ENCODE results near the gene EMX2. TPM values are rescaled to one million over a fixed set of nuclear protein-coding genes. Genes with fewer than 3 reads are reported as not detected.

Gene EMX2
- total RNA-seq, 3 donors from 2014 or later (not counting 1 experiment from before 2014, with no cell fraction given): not detected

DNA sequence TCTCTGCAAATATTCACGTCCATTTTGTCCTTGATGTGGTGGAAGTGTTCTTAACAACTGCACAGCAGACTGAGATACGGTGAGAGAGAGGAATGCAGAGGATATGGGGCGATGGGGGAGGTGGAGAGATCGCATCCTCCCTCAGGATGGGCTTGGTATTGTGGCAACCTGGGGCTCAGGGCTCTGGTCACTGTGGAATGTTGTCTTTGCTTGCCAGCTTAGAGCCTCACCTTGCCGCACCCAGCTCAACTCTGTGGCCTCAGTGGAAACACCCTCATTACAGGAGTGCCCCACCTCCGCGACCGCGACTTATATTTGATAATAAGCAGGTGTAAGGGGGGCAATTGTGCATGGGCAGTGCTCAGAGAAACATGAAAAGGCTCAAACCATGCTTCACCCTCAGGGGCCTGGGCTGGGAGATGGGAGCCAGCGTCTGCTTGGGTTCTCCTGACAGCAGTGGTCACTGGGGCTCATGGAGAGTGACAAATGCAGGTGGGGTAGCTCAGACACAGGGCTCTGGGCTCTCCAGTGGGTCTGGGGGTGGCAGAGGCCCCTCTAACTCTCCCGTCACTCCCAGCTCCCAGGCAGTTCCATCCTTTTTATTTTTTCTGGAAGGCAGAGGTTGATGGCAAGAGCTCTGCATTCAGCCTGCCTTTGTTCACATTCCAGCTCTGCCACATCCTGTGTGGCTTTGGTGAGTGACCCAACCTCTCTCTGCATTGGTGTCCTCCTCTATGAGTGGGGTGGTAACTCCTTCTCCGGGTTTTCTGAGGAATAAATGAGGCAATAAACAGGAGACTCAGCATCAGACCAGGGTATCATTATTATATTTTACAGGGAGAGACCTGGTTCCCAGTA is 43.1 kb upstream of the EMX2 start:
- peaks cover 13 to 21% of the 10 kb centered on the region in 2 donors for H3K27me3 Mint-ChIP-seq (ENCODE audit: low read depth in 2 of 2)
- no peaks in the 10 kb centered on the region for H3K36me3 Mint-ChIP-seq
- WGBS (ENCODE audit: insufficient coverage): 80% methylated on average over 10 of the region's 12 CpGs
- no peaks in the 10 kb centered on the region for H3K9me3 ChIP-seq (ENCODE audit: control insufficient read depth, insufficient read depth, low read length)
- no peak for DNase-seq
- intact Hi-C loops (cut with micrococcal nuclease): no loop called here
- H3K36me3 ChIP-seq (ENCODE audit: control insufficient read depth, insufficient read depth, low read length): no peaks in the 10 kb centered on the region
- H3K27ac ChIP-seq (ENCODE audit: low read length): no peak overlapping the region
- no peaks in the 10 kb centered on the region for H3K9me3 Mint-ChIP-seq
- H3K4me3 Mint-ChIP-seq: no peak overlapping the region
- TF ChIP-seq, protein P1, sequence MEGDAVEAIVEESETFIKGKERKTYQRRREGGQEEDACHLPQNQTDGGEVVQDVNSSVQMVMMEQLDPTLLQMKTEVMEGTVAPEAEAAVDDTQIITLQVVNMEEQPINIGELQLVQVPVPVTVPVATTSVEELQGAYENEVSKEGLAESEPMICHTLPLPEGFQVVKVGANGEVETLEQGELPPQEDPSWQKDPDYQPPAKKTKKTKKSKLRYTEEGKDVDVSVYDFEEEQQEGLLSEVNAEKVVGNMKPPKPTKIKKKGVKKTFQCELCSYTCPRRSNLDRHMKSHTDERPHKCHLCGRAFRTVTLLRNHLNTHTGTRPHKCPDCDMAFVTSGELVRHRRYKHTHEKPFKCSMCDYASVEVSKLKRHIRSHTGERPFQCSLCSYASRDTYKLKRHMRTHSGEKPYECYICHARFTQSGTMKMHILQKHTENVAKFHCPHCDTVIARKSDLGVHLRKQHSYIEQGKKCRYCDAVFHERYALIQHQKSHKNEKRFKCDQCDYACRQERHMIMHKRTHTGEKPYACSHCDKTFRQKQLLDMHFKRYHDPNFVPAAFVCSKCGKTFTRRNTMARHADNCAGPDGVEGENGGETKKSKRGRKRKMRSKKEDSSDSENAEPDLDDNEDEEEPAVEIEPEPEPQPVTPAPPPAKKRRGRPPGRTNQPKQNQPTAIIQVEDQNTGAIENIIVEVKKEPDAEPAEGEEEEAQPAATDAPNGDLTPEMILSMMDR (IDR thresholded peaks at IDR 0.05): no peak
- H3K27me3 ChIP-seq (ENCODE audit: control insufficient read depth, insufficient read depth, low read length): no peaks in the 10 kb centered on the region
- H3K4me1 Mint-ChIP-seq: no peaks in the 10 kb centered on the region
- no peak overlapping the region for H3K4me3 ChIP-seq (ENCODE audit: low read length)
- H3K4me1 ChIP-seq (ENCODE audit: control insufficient read depth, insufficient read depth, low read length): no peaks in the 10 kb centered on the region
- H3K27ac Mint-ChIP-seq: no peak overlapping the region
- no peak for ATAC-seq

DNA sequence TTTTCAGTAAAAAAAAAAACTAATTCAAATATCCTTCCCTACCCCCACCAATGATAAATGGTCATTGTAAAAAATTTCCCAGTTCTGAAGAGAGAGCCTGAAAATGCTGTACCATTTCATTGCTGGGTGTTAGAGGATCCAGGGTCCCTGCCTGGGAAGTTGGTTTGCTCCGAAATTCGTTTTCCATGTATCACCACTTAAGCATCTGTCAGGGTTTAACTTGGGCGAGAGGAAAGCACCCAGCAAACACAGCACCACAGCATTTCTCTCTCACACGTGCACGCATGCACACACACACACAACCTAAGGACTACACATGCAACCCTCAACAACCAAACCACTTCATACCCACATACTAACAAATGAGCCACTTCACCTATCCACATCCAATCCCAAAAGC is 42.1 kb upstream of the EMX2 start:
- H3K4me3 ChIP-seq (ENCODE audit: low read length): no peak overlapping the region
- Mint-ChIP-seq H3K4me1 (no peaks in the 10 kb centered on the region), H3K9me3 (no peaks in the 10 kb centered on the region), H3K36me3 (no peaks in the 10 kb centered on the region), H3K27me3 (ENCODE audit: low read depth in 2 of 2) (peaks cover 11 to 13% of the 10 kb centered on the region in 2 donors), H3K27ac (no peak overlapping the region), H3K4me3 (no peak overlapping the region)
- intact Hi-C loops (cut with micrococcal nuclease): no loop called here
- ATAC-seq (no peak), DNase-seq (no peak)
- no peaks in the 10 kb centered on the region for H3K4me1 ChIP-seq (ENCODE audit: control insufficient read depth, insufficient read depth, low read length)
- H3K27me3 ChIP-seq (ENCODE audit: control insufficient read depth, insufficient read depth, low read length): no peaks in the 10 kb centered on the region
- no peaks in the 10 kb centered on the region for H3K9me3 ChIP-seq (ENCODE audit: control insufficient read depth, insufficient read depth, low read length)
- H3K27ac ChIP-seq (ENCODE audit: low read length): no peak overlapping the region
- TF ChIP-seq, protein P1 (IDR thresholded peaks at IDR 0.05): no peak
- 86% methylated on average over 5 of the region's 5 CpGs for WGBS (ENCODE audit: insufficient coverage)
- H3K36me3 ChIP-seq (ENCODE audit: control insufficient read depth, insufficient read depth, low read length): no peaks in the 10 kb centered on the region

DNA sequence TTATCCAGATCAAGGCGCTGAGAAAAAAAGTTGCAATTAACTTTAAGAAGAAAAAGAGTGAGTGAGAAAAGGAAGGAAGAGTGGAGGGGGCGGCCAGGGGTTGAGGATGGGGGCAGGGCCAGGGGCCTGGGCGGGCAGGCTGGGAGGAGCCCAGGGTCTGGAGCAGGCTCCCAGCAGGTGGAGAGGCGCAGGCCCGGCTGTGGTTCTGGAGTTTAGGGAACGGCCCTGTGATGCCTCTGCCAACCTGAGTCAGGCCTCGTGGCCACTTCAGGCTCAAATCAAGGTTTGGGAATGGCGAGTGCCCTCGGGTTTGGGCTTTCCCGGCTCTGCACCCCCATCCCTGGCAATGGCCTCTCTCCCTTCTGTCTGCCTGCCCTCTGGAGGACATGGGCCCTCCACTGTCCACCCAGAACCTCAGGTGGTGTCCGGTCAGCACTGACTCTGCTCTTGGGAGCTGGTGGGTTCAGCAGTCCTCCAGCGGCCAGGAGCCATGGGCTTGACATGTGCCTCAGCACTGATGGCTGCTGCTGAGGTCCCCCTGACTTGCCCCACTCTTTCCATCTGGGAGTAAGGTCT is 41.0 kb upstream of the EMX2 start:
- Histone ChIP-seq H3K4me1 (ENCODE audit: control insufficient read depth, insufficient read depth, low read length) (no peaks in the 10 kb centered on the region), H3K27ac (ENCODE audit: low read length) (no peak overlapping the region), H3K27me3 (ENCODE audit: control insufficient read depth, insufficient read depth, low read length) (no peaks in the 10 kb centered on the region), H3K4me3 (ENCODE audit: low read length) (no peak overlapping the region), H3K36me3 (ENCODE audit: control insufficient read depth, insufficient read depth, low read length) (no peaks in the 10 kb centered on the region), H3K9me3 (ENCODE audit: control insufficient read depth, insufficient read depth, low read length) (no peaks in the 10 kb centered on the region)
- TF ChIP-seq, protein P1 (IDR thresholded peaks at IDR 0.05): no peak
- DNase-seq (no peak), ATAC-seq (no peak)
- Mint-ChIP-seq H3K36me3 (no peaks in the 10 kb centered on the region), H3K27ac (no peak overlapping the region), H3K9me3 (no peaks in the 10 kb centered on the region), H3K27me3 (ENCODE audit: low read depth in 2 of 2) (peaks cover 2 to 8% of the 10 kb centered on the region in 2 donors), H3K4me1 (no peaks in the 10 kb centered on the region), H3K4me3 (no peak overlapping the region)
- intact Hi-C loops (cut with micrococcal nuclease): no loop called here
- WGBS (ENCODE audit: insufficient coverage): 85% methylated on average over 12 of the region's 12 CpGs

Measured in natural killer cell (primary cell).